K562 (cell line): ENCODE data around the gene CDKN1C. TPM values are rescaled to one million over a fixed set of nuclear protein-coding genes. Genes with fewer than 3 reads are reported as not detected.

Source experiments
- ATF3 ChIP-seq, 2 experiments: fragments of 450-650 bp in 1 of 2; sonication (generic) in 1 of 2; formaldehyde crosslinking in 1 of 2; IDR thresholded peaks in 1 of 2; conservative IDR thresholded peaks in 1 of 2; 2 replicates each; pipeline versions ENCODE4 v1.6.1 to v1.8.1; 2016 to 2023; ENCODE audit warnings: mild to moderate bottlenecking in 2 of 2, moderate library complexity in 2 of 2, inconsistent platforms in 1 of 2, missing genetic modification reagents in 1 of 2
- BRF1 ChIP-seq: IDR thresholded peaks from 3 replicates; pipeline ENCODE4 v1.6.1; 2011; ENCODE audit warnings: borderline replicate concordance, mild to moderate bottlenecking; ENCODE audit not compliant: insufficient read length; ENCODE audit errors: extremely low read depth
- CBX8 ChIP-seq: fragments of 200-600 bp; sonication (generic); IDR thresholded peaks from 2 replicates; pipeline ENCODE4 v1.6.1; 2012; ENCODE audit warnings: borderline replicate concordance, mixed run types, low read depth, mild to moderate bottlenecking, moderate library complexity, mixed read lengths, low read length, control low read depth, inconsistent platforms; ENCODE audit not compliant: poor library complexity, severe bottlenecking; ENCODE audit errors: extremely low read depth
- CHCHD3 ChIP-seq: fragments of 250-450 bp; sonication (Bioruptor Pico); IDR thresholded peaks from 2 replicates; pipeline ENCODE4 v2.1.2; 2022; ENCODE audit warnings: mild to moderate bottlenecking
- E4F1 ChIP-seq: fragments of 250-450 bp; sonication (Bioruptor Pico); IDR thresholded peaks from 2 replicates; pipeline ENCODE4 v1.5.0; 2021; ENCODE audit warnings: mild to moderate bottlenecking, borderline replicate concordance
- ELF1 ChIP-seq: fragments of 200-800 bp; sonication (Bioruptor generic); IDR thresholded peaks from 2 replicates; pipeline ENCODE4 v1.6.1; 2016; ENCODE audit warnings: missing genetic modification characterization, missing compliant biosample characterization
- FOS ChIP-seq: IDR thresholded peaks from 3 replicates; pipeline ENCODE4 v1.6.1; 2011; ENCODE audit not compliant: insufficient read length; ENCODE audit errors: extremely low read depth
- FOXO4 ChIP-seq: fragments of 450-650 bp; formaldehyde crosslinking; IDR thresholded peaks from 2 replicates; pipeline ENCODE4 v1.4.0; 2020; ENCODE audit warnings: mild to moderate bottlenecking, moderate library complexity
- GTF2E2 ChIP-seq: fragments of 200-800 bp; sonication (Bioruptor generic); IDR thresholded peaks from 2 replicates; pipeline ENCODE4 v1.6.1; 2016; ENCODE audit warnings: missing genetic modification characterization, missing compliant biosample characterization
- HMG20A ChIP-seq: fragments of 450-650 bp; formaldehyde crosslinking; conservative IDR thresholded peaks from 2 replicates; pipeline ENCODE4 v1.4.0; 2020; ENCODE audit warnings: mild to moderate bottlenecking, mixed read lengths
- IRF2 ChIP-seq: sonication (generic); formaldehyde crosslinking; IDR thresholded peaks from 2 replicates; pipeline ENCODE4 v1.8.1; 2022; ENCODE audit warnings: mild to moderate bottlenecking, missing genetic modification reagents
- KLF6 ChIP-seq: fragments of 250-450 bp; sonication (Bioruptor Pico); IDR thresholded peaks from 2 replicates; pipeline ENCODE4 v1.4.0; 2020; ENCODE audit warnings: mild to moderate bottlenecking, moderate library complexity, borderline replicate concordance
- SP1 ChIP-seq: sonication (generic); formaldehyde crosslinking; IDR thresholded peaks from 2 replicates; pipeline ENCODE4 v1.8.1; 2022; ENCODE audit warnings: mild to moderate bottlenecking, missing genetic modification reagents
- TAF15 ChIP-seq: fragments of 200-400 bp; formaldehyde crosslinking; IDR thresholded peaks from 2 replicates; pipeline ENCODE4 v1.6.1; 2017; ENCODE audit warnings: mild to moderate bottlenecking, low read depth, low read length, moderate library complexity
- ZBTB34 ChIP-seq: fragments of 250-450 bp; sonication (Bioruptor Pico); IDR thresholded peaks from 2 replicates; pipeline ENCODE4 v1.8.0; 2021; ENCODE audit warnings: mild to moderate bottlenecking, moderate library complexity
- ZNF140 ChIP-seq: fragments of 250-450 bp; sonication (Bioruptor Pico); IDR thresholded peaks from 2 replicates; pipeline ENCODE4 v1.8.0; 2021; ENCODE audit warnings: moderate library complexity, mild to moderate bottlenecking, inconsistent platforms
- ZNF23 ChIP-seq: fragments of 250-450 bp; sonication (Bioruptor Pico); IDR thresholded peaks from 2 replicates; pipeline ENCODE4 v1.4.0; 2020; ENCODE audit warnings: mild to moderate bottlenecking
- ZNF408 ChIP-seq: fragments of 250-450 bp; sonication (Bioruptor Pico); IDR thresholded peaks from 2 replicates; pipeline ENCODE4 v1.4.0; 2020; ENCODE audit warnings: low read depth, mild to moderate bottlenecking, moderate library complexity
- ZNF57 ChIP-seq: fragments of 450-650 bp; formaldehyde crosslinking; IDR thresholded peaks from 2 replicates; pipeline ENCODE4 v1.4.0; 2020; ENCODE audit warnings: mild to moderate bottlenecking, moderate library complexity
- polyA plus RNA-seq, 8 experiments: library from polyadenylated mRNA; depleted of rRNA in 4 of 8; stranded (reverse) in 5 of 8; unstranded in 3 of 8; fragments of >200 nt; fragmentation: Nextera tagmentation in 2 of 8; fragmentation: Illumina TruSeq in 1 of 8; extraction: Ambion mirVana in 2 of 8; extraction: Trizol in 1 of 8; gene quantifications; 2 replicates each; pipeline versions ENCODE4 v1.2.1 to v1.2.3, GENCODE V29; 2011 to 2014; ENCODE audit warnings: inconsistent platforms in 1 of 8, missing spikeins in 1 of 8
- total RNA-seq, 7 experiments: library from RNA; depleted of rRNA in 6 of 7; stranded (reverse); fragments of >200 nt in 6 of 7; fragmentation: Illumina TruSeq in 2 of 7; extraction: Trizol in 2 of 7; gene quantifications; 2 replicates each; pipeline versions ENCODE4 v1.2.1 to v1.2.3, GENCODE V29; 2011 to 2021; ENCODE audit warnings: low replicate concordance in 1 of 7

The CDKN1C gene
- total and polyA plus RNA-seq, 9 of the 15 experiments (the other 6 are each of a cell fraction or from before 2014, with no cell fraction given), result 2.8 to 21.1 (median 9.3) TPM

GRCh38 chr11:2899080-2899783, 13.7 kb upstream of the CDKN1C start (continued):
- TF ChIP-seq E4F1 (no peak), ZBTB34 (CRISPR knock-in tag) (no peak), ZNF57 (CRISPR knock-in tag) (no peak), ZNF140 (CRISPR knock-in tag) (no peak), HMG20A (no peak), ZNF23 (CRISPR knock-in tag) (no peak), GTF2E2 (tag) (no peak), SP1 (CRISPR knock-in tag) (no peak), CHCHD3 (no peak), IRF2 (CRISPR knock-in tag) (0 out of 2 replicates have a peak, but pooled peaks have one; percentile 45), ELF1 (tag) (peak; percentile 39; the same call in 1 of the 2 replicates), CBX8 (no peak), FOS (no peak), ZNF408 (no peak), FOXO4 (CRISPR knock-in tag) (no peak), KLF6 (no peak), TAF15 (no peak), ATF3 (IDR thresholded peaks at IDR 0.05) (peak; percentile 34; the same call in 1 of the 2 replicates), ATF3 (CRISPR knock-in tag; conservative IDR thresholded peaks at IDR 0.05) (no peak), BRF1 (no peak)
